GM18498 (cell line): ENCODE results near the gene NFYC.

Experiments used
- ATAC-seq: cut with Tn5 transposase; IDR thresholded peaks from one replicate; pipeline ENCODE4 v1.9.1; 2021; ENCODE audit warnings: mild to moderate bottlenecking, moderate library complexity; ENCODE audit not compliant: unreplicated experiment

The NFYC gene

GRCh38 chr1:40818264-40818961 is 126.9 kb downstream of the NFYC start:
- peak; percentile 89 for ATAC-seq

GRCh38 chr1:40819101-40819500 is 127.6 kb downstream of the NFYC start:
- ATAC-seq, result no peak

- no peak for ATAC-seq
Observed at GRCh38 chr1:40820251-40820797, 128.8 kb downstream of the NFYC start.
